Activated CD4-positive, alpha-beta T cell treated with anti-CD3 and anti-CD28 coated beads, Interleukin-2, amount 50 U/mL, for 16 hours (primary cell): ENCODE measurements around the gene ITGB4.
"Not testable (repeated sequence)": the region's sequence is repeated elsewhere in the genome, so short reads cannot be mapped to it uniquely, and the experiment has no call there.

Experiments
- DNase-seq: peaks from one replicate; pipeline ENCODE4 v3.0.0-alpha.2; 2020

Gene ITGB4

GRCh38 chr17:75754378-75755204 is 33.3 kb downstream of the ITGB4 start:
- no peak for DNase-seq

- DNase-seq: no peak
Observed at GRCh38 chr17:75755205-75755901, 34.1 kb downstream of the ITGB4 start.

- no peak for DNase-seq
Observed at GRCh38 chr17:75755990-75756389, 34.7 kb downstream of the ITGB4 start.

GRCh38 chr17:75756451-75757085 is 35.3 kb downstream of the ITGB4 start:
- no peak for DNase-seq

GRCh38 chr17:75757086-75757681 is 35.9 kb downstream of the ITGB4 start:
- no peak for DNase-seq

GRCh38 chr17:75758131-75758905 is 37.1 kb downstream of the ITGB4 start:
- DNase-seq: no peak

- no peak for DNase-seq
Observed at GRCh38 chr17:75759457-75759856, 38.2 kb downstream of the ITGB4 start.

- not testable (repeated sequence) for DNase-seq
Observed at GRCh38 chr17:75759978-75760640, 38.9 kb downstream of the ITGB4 start.

GRCh38 chr17:75762513-75763268 is 41.4 kb downstream of the ITGB4 start:
- no peak for DNase-seq

- DNase-seq: no peak
Observed at GRCh38 chr17:75763269-75763607, 42.0 kb downstream of the ITGB4 start.

GRCh38 chr17:75763613-75764416 is 42.6 kb downstream of the ITGB4 start:
- no peak for DNase-seq

- DNase-seq: no peak
Observed at GRCh38 chr17:75764417-75764710, 43.1 kb downstream of the ITGB4 start.

- peak; percentile 70 for DNase-seq
Observed at GRCh38 chr17:75764711-75765421, 43.6 kb downstream of the ITGB4 start, which contains the start of gene GALK1. Gene GALK1, minus strand, starts transcription at chr17:75765192. Its CDS starts 56 bp downstream, at chr17:75765136.

GRCh38 chr17:75765981-75766380 is 44.7 kb downstream of the ITGB4 start:
- no peak for DNase-seq

GRCh38 chr17:75767881-75768280 is 46.6 kb downstream of the ITGB4 start:
- DNase-seq: no peak

- DNase-seq: no peak
Observed at GRCh38 chr17:75769536-75769935, 48.3 kb downstream of the ITGB4 start.

- no peak for DNase-seq
Observed at GRCh38 chr17:75771334-75772281, 50.3 kb downstream of the ITGB4 start.

- no peak for DNase-seq
Observed at GRCh38 chr17:75773121-75773807, 52.0 kb downstream of the ITGB4 start.
